HG02798 (cell line): ENCODE data around the gene SLC46A1.

Source experiments
- ATAC-seq: cut with Tn5 transposase; IDR thresholded peaks from one replicate; pipeline ENCODE4 v1.9.1; 2021; ENCODE audit warnings: mild to moderate bottlenecking; ENCODE audit not compliant: unreplicated experiment, poor library complexity

Gene SLC46A1

DNA sequence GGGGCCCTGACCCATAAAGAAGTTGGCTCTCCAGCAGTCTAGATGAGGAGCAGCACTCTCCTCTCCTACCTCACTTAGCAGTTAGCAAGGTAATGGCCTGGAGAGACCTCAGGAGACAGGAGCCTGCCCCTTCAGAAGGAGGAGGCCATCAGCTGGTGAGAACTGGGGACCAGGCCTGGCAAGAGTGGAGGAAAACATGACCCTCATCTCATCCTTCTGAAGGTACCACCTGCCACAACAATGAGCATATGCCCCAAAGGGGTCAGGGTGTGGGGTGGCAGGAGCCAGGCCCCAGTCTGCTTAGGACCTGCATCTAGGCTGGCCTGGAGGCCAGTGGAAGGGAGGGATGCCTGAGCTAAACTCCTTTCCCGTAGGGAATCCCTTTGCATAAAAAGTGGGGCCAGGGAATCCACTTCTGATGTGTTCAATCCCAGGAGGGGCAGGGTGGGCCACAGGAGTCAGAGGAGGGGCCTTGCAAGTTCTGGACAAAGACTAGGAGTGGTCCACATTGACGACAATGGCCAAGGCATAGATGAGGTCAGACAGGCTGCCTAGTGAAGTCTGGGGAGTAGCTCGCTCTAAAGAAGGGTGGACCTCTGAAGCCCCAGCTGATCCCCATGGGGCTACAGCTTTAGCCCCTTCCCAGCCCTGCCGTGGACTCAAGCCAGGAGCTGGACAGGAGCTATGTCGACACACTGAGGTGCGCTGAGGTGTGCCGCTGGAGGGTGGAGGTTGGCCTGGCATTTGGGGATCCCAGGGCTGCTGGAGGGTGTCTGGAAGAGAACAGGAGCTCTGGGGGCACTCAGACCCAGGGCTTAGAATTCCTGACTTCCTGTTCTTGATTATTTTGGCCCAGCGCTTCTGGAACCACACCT lies 42.0 kb downstream of the SLC46A1 start:
- ATAC-seq, result no peak

DNA sequence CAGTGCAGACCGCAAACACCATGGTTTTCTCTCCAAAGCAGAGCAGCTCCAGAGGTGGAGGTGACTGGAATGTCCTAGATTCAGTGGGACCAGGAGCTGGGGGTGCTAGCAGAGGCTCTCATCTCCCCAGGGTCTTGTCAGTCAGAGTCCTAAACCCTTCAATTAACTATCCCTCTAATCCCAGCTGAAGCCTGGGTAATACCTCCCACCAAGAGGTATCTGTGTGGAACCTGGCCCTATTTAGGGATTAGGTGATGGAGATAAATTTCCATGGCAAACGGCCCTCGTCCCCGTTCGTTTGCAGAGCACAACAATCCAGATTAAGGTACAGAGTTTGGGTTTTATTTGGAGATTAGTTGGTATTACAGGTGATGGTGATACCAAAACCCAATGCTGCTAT lies 42.8 kb downstream of the SLC46A1 start:
- no peak for ATAC-seq

DNA sequence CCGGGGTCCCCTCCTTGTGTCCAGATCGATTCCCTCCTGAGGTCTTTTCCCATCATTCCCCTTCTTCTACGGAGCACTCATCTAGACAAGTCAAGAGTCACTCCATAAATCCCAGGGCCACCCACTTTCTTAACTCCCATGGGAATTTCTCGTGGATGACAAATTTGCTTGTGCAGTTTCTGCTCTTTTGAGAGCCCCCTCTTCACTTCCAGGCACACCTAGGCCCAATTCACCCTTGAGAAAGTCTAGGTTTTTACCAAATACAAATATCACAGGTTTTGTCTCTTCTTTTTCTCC lies 48.2 kb downstream of the SLC46A1 start:
- no peak for ATAC-seq

DNA sequence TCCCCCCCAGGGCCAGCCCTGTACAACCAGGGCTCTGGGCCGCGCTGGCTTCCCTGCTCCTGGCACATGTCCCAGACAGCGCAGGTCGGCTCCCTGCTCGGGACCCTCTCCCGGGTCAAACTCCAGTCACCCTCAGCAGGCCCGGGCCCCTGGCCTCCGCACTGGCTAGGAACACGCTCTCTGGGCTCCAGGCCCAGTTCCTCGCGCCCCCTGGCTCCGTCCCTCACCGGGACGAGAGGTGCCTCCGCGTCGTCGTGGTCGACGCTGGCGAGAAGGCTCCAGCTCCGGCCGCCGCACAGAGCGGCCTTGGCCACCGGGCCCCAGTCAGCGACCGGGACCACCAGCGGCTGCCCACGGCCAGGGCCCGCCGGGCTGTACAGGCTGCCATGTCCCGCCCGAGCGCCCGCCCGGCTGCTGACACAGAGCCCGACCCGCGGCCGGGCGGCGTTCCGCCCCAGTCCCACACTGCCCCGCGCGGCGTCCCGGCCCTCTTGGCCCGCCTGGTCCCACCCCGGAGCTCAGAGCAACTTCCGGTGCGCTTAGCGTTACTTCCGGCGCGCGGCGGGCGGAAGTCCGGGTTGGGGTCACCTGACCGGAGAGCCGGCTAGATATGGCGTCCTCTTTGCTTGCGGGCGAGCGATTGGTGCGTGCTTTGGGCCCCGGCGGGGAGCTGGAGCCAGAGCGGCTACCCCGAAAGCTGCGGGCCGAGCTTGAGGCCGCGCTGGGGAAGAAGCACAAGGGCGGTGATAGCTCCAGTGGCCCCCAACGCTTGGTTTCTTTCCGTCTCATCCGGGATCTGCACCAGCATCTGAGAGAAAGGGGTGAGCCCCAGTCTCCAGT lies 48.7 kb downstream of the SLC46A1 start, which contains the start of gene POLDIP2:
Gene POLDIP2, minus strand, starts transcription at position 467 of the 840 bp plus-strand sequence. Its CDS starts 79 bp downstream, at position 388.
- peak; percentile 99 for ATAC-seq

DNA sequence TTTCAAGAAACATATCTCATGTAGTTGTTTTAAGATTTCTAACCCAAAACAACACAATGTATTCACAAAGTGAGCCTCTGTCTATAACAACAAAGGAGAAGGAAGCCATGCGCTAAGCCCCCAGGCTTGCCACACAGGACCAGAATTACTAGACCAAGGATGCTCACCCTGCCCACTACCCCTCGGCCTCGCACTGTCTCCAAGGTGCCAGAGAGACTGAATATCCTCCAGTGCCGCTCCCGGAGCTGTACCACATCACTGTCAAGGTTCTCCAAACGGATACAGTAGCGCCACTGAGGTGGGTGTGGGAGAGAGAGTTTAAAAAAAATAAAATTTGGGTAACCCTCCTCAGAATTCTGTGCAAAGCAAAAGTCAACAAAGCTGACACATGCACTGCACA lies 55.7 kb downstream of the SLC46A1 start:
- ATAC-seq, result no peak

DNA sequence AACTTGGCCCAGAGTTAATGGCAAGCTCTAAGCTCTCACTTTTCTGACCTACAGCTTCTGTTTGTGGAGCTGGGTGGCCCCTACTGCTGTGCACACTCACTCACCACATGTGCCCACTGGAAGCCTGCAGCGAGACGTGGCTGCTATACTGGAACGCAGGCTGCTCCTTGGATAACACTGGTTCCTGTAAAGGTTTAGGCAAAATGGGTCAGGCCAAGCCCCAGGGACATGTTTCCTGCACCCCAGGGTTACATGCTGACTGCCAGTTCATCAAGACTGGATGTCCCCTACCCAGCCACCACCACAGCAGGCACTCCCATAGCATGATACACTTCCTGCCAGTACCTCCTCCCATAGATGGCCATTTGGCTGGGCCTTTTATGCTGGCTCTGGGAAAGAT lies 57.0 kb downstream of the SLC46A1 start:
- ATAC-seq, result no peak

DNA sequence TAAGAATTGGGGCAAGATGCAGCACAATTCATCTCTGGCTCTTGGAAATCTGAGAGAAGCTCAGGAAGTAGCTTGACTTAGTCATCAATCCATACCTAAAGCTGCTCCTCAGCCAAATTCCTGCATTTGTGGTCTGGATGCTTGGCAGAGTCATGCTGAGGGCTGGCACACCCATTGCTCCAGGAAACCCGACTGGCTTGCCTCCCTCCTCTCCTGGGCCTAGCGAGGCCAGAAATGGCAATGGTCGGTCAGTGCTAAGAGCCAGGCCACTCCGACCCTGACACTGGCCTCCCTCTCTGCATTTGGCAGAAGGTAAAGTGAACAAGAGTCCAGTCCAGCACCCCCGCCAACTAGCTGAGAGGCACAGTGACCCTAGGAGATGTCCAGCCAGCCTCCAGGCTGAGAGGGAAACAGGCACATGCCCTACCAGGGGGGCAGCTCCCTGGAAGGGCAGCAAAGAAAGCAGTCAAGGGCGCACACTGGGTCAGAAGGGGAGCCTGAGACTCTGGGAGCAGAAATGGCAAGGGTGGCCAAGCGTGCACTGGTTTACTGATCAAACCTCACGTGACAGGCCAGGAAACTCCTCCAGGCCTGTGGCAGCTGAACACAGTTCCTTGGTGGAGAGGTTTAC lies 58.6 kb downstream of the SLC46A1 start:
- ATAC-seq, result no peak

DNA sequence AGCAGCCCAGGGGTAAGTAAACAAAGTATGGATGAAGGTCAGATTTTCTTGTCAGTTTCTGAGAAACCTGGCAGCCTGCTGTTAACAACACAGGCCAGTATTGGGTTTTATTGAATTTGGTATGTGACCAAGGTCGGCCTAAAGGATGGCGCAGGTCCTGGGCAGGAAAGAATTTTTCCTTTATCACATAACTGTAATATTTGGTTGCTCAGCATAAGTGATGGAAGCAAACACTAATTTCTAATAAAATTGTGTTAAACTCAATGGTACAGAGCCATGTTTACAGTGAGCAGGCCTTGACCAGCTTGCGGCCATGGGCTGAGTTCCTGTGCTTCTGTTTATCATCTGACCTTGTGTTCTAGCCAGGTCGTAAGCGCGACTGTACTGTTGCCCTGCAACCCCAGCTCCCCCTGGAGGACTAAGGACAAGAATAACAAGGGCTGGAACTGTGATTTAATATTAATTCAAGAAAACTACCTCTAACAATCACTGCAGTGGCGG lies 59.2 kb downstream of the SLC46A1 start:
- no peak for ATAC-seq

DNA sequence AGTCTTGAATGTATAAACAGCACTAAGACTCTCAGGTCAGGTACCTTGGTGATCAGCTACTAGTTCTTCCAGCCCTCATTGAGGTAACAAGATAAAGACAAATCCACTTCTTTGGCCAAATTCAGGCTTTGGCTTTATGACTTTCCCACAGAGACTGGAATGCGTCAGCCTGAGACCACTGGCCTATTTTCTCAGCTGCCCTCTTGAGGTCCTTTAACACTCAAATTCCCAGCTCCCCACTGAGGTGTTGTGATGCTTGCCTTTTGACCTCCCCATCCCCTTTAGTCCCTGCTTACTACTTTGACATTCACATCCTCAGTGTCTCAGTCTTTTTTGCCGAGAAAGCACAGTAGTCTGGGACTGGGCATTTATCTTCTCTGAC lies 59.8 kb downstream of the SLC46A1 start:
- ATAC-seq, result no peak

DNA sequence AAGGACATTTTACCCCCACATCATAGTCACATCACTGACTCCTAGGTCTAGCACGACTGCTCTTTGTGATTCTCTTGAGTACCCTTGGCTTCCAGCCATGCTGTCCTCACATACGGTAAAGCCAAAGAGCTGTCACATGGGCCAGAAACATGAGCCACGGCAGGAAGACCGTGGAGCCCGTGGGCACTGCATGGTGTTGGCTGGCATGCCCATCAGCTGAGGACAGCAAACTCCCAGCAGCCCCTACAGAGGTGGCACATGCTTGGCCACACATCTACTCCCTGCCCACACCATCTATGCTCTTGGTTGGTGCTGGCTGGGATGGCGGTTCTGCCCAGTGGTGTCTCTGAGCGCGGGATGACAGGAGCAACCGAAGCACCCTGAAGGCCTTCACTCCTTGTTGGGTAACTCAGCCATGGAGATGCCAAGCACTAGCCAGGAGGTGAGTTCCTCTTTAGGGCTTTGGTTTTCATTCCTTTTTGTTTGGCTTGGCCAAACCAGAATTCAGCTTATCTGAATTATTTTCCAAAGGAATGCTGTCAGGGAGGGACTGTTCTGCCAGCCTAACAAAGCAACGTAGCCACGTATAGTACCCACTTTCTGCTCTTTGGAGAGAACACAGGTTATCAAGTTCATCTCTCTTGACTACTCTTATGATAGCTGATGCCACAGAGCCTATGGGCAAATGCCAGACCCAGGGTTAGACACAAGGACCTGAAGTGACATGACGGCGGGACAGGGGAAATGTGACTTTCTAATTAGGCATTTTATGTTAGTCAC lies 60.4 kb downstream of the SLC46A1 start:
- ATAC-seq, result no peak
